Nucleus accumbens (tissue), 56 donors: ENCODE results near the gene CAPN11.

Experiments
- DNase-seq, 56 donors: peaks; one replicate each; lab custom pipeline; 2025; lab: John Stamatoyannopoulos, UW

CAPN11 gene

DNA sequence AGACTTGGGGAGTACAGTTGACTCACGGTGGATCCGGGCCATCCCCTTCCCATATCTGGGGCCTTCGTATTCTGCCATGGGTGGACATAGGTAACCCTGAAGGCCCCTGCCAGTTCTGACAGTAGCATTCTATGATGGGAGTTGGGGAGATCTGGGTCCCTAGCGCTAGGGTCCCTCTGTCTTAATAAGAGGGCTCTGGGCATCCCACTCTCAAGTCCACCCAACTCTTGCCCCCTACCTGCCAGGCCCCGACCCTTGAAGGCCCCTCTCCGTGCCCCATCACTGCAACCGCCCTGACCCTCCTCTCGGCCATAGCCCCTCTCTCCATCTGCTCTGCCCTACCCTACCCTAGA lies 6.5 kb upstream of the CAPN11 start:
- no peak for DNase-seq

DNA sequence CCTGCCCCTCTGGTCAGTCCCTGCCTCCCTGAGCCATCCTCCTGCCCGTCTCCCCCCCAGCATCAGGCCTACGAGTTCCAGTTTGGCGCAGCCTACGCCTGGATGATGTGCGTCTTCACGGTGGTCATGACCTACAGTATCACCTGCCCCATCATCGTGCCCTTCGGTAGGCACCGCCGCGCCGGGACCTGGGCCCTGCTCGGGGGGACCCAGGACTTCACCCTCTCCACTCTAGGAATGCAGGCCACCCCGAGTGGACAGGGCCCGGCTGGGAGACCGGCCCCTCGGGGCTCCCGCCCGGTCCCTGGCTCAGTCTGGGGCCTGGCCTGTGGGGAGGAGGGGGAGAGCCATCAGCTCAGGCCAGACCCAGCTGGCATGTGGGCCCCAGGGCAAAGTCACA lies 6.1 kb upstream of the CAPN11 start:
- no peak for DNase-seq

DNA sequence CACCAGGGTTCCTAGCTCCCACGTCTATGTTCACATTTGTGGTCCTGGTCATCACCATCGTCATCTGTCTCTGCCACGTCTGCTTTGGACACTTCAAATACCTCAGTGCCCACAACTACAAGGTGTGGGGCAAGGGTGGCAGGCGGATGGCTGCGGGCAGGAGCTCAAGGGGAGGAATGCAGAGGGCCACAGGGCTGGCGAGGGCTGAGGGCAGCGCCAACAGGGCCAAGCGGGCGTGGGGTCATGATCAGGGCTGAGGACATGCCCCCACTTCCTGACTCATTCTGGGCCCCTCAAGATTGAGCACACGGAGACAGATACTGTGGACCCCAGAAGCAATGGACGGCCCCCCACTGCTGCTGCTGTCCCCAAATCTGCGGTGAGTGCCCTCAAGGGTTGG lies 4.6 kb upstream of the CAPN11 start:
- DNase-seq = no peak

DNA sequence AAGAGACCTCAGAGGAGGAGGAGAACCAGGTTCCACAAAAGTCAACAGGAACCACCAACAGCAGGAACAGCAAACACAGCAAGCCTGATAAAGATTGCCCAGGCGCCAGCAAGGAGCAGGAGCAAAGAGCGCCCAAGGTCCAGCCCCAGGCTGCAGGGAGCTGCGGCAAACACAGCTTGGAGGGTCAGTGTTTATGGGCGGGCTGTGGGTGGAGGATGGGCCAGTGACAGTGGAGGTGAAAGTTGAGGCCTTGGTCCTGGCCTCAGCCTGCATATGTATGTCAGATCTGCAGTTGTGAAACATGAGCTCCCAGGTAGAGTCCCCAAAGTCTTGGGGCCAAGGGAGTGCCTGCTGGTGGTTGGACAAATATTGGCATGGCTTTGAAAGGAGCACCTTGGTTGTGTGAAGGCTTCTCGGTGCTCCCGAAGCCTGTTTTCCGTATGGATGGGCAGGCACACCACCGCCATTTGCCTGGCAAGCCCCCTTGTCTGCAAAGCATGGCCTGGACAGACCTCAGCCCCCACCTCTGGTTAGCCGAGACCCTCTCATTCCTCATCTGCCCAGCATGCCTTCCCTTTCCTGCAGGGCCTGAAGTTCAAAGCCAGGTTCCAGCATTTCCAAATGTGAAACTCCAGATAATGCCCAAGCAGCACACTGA lies 2.0 kb upstream of the CAPN11 start:
- no peak for DNase-seq

GRCh38 chr6:44157152-44157521 lies 1.5 kb upstream of the CAPN11 start:
- DNase-seq = no peak

DNA sequence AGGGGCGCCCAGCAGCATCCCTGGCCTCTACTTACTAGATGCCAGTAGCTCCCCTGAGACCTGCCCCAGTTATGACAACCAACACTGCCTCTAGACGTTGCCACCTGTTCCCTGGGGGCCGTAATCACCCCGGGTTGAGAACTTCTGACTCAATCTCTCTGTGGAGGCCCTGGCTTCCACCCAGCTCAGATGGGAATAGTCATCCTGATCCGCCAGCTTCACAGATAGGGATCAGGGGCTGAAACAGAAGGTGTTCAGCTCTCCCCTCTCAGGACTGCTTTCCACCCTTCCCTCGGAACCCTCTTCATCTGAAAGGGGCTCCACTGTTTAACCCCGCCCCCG lies 3.3 kb downstream of the CAPN11 start:
- no peak for DNase-seq

DNA sequence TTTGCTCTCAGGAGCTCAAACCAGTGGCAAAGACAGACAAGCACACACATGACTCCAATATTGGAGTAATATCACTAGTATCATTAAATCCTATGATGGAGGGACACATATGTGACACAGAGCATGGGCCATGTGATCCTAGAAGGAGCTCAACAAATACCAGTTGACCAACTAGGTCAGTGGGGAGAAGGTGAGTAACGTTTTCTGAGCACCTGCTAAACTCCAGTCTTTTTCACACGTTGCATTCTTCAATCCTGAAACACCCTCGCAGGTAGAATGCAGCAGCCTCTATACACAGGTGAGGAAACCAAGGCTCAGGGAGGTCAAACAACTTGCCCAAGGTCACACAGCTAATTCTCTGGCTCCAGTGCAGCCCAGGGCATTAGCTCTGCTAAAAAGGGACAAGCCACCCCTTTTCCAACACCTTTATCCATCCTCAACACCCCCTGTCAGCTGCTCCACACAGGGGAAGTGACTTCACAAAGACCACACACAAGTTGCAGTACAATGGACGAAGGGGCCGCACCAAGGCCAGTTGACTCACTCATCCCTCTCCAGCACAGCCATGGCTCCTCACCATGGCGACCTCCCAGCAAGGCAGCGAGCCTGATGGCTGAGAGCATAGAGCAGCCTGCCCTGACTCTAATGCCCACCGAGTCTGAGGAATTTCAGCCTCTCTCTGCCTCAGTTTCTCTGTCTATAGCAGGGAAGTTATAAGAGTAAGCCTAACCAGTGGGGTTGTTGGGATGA lies 4.4 kb downstream of the CAPN11 start:
- no peak for DNase-seq

DNA sequence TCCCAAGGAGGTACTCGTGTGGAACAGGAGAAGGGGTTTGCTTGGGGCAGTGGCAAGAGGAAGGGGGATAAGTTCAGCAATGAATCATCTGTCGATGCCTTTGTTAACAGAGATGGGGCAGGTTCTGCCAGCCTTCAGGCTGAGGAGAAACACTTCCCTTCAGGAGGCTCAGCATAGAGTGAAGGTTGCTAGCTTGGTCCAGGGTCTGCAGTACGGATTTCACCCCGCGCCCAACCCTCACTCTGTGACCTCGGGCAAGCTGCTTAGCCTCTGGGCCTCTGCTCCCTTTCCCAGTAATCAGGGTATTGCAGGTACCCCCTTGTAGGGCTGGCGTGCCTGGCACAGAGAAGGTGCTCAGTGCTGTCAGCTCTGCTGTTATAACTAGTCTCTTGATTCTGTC lies 7.5 kb downstream of the CAPN11 start:
- DNase-seq = no peak

GRCh38 chr6:44166591-44167184 lies 8.1 kb downstream of the CAPN11 start:
- no peak for DNase-seq

- DNase-seq = no peak
Measured at GRCh38 chr6:44167567-44167966, 8.9 kb downstream of the CAPN11 start.

DNA sequence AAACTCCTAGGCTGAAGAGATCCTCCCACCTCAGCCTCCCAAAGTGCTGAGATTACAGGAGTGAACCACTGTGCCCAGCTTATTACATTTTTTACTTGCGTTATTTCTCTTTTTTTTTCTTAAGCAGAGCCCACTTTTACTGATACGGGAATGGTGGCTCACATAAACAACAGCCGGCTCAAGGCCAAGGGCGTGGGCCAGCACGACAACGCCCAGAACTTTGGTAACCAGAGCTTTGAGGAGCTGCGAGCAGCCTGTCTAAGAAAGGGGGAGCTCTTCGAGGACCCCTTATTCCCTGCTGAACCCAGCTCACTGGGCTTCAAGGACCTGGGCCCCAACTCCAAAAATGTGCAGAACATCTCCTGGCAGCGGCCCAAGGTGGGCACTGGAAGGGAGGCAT lies 10.5 kb downstream of the CAPN11 start:
- DNase-seq = no peak

DNA sequence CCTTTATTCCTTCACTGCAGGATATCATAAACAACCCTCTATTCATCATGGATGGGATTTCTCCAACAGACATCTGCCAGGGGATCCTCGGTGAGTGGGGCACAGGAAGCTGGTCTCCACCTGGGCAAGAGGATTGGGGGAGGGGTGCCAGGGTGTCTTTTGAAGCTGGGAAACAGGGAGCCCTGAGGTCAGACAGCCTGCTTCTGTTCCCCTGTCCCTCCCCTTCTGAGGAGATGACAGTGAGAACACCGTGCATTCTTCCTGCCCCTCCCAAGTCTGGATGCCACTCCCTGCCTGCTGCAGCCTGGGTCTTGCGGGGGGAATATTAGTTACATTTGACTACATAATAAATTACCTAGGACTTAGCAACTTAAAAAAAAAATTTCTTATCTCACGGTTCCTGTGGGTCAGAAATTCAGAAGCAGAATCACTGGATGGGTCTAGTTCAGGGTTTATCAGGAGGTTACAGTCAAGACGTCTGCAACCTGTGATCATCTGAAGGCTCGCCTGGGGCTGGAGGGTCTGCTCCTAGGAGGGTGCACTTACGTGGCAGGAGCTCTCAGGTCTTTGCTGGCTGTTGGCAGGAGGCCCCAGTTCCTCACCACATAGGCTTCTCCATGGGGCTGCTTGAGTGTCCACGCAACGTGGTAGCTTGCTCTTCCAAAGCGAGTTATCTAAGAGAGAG lies 11.4 kb downstream of the CAPN11 start:
- no peak for DNase-seq

DNA sequence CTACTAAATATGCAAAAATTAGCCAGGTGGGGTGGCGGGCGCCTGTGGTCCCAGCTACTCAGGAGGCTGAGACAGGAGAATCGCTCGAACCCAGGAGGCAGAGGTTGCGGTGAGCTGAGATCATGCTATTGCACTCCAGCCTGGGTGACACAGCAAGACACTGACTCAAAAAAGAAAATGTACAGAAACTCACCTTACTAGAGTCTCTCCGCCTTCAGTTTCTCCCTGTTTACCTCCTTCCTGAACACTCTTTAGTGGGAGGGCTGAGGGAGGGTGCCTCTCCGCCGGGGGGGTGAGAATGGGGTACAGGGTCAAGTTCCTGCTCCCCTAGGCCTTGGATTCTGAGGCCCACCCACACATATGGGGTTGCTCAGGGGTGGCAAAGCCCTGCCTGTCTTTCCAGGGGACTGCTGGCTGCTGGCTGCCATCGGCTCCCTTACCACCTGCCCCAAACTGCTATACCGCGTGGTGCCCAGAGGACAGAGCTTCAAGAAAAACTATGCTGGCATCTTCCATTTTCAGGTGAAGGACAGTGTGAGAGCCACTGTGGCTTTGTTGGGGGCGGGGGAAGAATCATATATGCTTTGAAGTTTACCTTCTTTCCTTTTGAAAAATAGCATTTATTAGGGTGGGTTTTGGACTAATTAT lies 13.4 kb downstream of the CAPN11 start:
- DNase-seq = no peak

DNA sequence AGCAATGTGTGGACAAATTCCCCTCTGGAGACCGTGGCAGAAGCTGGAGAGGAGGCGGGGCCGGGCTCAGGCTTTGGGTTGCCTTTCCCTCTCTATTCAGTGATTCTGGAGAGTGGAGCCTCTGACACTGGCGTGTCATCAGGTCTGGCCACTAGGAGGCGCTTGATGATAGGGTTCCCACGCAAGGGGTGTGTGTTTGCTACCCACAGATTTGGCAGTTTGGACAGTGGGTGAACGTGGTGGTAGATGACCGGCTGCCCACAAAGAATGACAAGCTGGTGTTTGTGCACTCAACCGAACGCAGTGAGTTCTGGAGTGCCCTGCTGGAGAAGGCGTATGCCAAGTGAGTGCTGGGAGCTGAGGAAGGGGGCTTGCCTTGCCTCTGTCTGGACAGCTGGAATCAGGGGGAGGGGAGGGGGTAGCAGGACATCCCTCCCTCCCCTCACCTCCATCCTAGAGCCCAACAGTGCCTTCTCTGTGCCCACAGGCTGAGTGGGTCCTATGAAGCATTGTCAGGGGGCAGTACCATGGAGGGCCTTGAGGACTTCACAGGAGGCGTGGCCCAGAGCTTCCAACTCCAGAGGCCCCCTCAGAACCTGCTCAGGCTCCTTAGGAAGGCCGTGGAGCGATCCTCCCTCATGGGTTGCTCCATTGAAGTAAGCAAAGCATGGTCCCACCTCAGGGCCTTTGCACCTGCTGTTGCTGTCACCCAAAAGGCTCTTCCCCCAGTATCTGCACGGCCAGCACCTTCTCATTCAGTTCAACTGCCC lies 14.3 kb downstream of the CAPN11 start:
- peak in 52 of 56 donors; percentile 6 to 89 (median 53) for DNase-seq

GRCh38 chr6:44176130-44176761 lies 17.6 kb downstream of the CAPN11 start:
- DNase-seq = no peak

DNA sequence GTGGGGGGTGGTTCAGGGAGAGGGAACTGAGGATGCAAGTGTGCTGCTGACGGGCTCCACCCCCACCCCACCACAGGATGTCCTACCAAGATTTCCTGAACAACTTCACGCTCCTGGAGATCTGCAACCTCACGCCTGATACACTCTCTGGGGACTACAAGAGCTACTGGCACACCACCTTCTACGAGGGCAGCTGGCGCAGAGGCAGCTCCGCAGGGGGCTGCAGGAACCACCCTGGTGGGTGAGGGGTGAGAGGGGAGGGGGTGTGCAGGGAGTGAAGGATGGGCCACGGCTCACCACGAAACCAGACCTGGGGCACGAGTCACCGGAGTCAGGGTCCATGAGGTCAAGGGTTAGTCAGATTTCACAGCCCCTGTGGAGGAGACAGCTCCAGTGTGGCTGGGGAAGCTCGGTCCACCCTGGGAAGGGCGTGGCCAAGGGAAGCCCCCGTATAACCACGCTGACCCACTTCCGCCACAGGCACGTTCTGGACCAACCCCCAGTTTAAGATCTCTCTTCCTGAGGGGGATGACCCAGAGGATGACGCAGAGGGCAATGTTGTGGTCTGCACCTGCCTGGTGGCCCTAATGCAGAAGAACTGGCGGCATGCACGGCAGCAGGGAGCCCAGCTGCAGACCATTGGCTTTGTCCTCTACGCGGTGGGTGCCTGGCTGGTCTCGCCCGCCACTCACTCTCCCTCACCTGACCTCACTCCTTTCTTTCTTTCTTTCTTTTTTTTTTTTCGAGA lies 18.3 kb downstream of the CAPN11 start:
- DNase-seq = no peak

- DNase-seq = no peak
Measured at GRCh38 chr6:44177691-44178423, 19.2 kb downstream of the CAPN11 start.

DNA sequence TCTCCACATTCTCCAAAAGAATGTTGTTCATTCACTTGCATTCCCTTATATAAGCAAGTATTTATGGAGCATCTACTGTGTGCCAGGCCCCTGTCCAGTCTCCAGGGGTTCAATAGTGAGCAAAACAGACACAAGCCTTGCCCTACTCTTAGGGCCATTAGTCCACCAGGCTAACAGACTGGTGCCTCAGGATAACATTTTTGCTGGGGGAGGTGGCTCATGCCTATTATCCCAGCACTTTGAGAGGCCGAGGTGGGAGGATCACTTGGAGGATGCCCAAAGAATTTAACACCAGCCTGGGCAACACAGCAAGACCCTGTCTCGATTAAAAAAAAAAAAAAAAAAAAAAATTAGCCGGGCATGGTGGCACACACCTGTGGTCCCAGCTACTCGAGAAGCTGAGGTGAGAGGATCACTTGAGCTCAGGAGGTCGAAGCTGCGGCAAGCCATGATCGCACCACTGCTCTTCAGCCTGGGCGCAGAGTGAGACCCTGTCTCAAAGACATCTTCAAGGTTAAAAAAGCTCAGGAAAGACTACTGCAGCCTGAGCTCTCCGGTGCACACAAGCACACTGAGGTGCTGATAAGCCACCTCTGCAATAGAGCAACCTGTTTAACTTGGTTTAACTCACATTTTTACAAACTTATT lies 19.9 kb downstream of the CAPN11 start:
- DNase-seq = no peak
